Keratinocyte (primary cell): Measurements from ENCODE around the gene SORBS1.

ENCODE experiments used
- EZH2 ChIP-seq: IDR thresholded peaks from one replicate; pipeline ENCODE4 v1.6.1; 2012; ENCODE audit warnings: inconsistent platforms, mild to moderate bottlenecking, low read length, moderate library complexity
- TF ChIP-seq, protein P1 (sequence below), 3 experiments: IDR thresholded peaks in 1 of 3; conservative IDR thresholded peaks in 1 of 3; optimal IDR thresholded peaks in 1 of 3; 2 replicates in 2 of 3; 3 replicates in 1 of 3; pipeline versions ENCODE3 to v1.5.1; 2011; ENCODE audit warnings: low read length in 3 of 3, mild to moderate bottlenecking in 3 of 3, moderate library complexity in 2 of 3, control low read depth in 1 of 3, inconsistent platforms in 1 of 3; ENCODE audit not compliant: insufficient read depth in 2 of 3; ENCODE audit errors: extremely low read depth in 1 of 3

DNA sequence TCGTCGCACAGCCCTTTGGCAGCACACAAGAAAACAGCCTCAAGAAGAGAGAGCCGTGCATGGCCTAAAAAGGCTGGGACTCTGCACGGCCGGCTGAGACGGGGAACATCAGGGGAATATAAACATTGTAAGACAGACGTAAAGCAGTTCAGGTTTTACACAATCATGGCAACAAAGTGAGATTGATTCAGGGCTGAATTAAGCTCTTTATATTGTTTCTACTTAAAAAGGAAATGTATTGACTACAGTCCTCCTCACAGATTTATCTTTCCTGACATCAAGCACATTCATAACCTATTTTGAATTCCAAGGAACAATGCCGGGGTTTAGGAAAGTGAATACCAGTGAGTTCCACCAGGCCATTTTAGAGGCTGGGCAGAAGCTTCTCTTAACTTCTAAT lies 25.2 kb downstream of the SORBS1 start:
- TF ChIP-seq, protein P1, sequence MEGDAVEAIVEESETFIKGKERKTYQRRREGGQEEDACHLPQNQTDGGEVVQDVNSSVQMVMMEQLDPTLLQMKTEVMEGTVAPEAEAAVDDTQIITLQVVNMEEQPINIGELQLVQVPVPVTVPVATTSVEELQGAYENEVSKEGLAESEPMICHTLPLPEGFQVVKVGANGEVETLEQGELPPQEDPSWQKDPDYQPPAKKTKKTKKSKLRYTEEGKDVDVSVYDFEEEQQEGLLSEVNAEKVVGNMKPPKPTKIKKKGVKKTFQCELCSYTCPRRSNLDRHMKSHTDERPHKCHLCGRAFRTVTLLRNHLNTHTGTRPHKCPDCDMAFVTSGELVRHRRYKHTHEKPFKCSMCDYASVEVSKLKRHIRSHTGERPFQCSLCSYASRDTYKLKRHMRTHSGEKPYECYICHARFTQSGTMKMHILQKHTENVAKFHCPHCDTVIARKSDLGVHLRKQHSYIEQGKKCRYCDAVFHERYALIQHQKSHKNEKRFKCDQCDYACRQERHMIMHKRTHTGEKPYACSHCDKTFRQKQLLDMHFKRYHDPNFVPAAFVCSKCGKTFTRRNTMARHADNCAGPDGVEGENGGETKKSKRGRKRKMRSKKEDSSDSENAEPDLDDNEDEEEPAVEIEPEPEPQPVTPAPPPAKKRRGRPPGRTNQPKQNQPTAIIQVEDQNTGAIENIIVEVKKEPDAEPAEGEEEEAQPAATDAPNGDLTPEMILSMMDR (optimal IDR thresholded peaks at IDR 0.05 in 1 of 3, IDR thresholded peaks at IDR 0.05 in 1 of 3, conservative IDR thresholded peaks at IDR 0.05 in 1 of 3; ENCODE audit: extremely low read depth in 1 of 3, insufficient read depth in 2 of 3, low read length in 3 of 3): no peak
- TF ChIP-seq EZH2: no peak
